NOMO-1 treated with DMSO at 0.1 percent for 48 hours (cell line): Measurements from ENCODE around the gene DMRTA2.

ENCODE experiments used
- DNase-seq: peaks from one replicate; lab custom pipeline; 2025; ENCODE audit not compliant: unreplicated experiment; lab: John Stamatoyannopoulos, UW

DMRTA2 gene

DNA sequence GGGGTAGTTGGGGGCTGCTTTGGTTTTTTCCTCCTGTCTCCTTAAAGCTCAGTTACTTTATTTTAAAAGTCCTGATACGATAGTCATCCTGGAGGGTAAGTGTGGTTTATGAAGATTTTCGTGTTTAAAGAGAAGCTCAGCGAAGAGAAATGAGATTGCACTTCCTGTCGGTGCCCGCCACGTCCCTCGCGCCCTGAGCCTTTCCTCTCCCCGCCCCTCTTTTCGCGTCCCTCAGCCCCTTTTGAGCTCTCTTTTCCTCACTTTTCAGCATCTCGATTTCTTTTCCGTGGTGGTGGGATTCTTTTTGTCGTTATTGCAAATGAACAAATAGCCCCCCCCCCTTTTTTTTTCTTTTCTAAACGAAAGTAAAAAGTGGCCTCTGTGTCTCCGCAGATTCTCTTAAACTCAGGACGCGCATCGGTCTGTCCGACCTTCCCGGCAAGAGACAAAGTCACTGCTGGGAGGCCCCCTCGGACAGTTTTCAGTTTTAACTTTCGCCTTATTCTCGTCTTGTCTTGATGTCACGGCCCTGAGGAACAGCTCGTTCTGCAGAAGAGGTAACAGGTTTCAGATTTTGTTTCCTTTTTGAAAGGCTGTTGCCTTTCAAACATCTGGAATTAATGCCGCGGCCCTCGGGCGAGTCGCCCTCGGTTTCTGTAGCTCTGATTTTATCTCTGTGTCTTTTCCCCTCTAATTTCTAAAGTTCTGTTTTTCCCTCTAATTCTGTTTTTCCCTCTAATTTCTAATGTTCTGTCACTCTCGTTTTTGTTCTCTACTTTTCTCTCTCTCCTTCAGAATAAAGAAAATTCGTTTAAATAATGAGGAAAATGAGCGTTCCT lies 1.0 kb upstream of the DMRTA2 start:
- DNase-seq = peak; percentile 41

DNA sequence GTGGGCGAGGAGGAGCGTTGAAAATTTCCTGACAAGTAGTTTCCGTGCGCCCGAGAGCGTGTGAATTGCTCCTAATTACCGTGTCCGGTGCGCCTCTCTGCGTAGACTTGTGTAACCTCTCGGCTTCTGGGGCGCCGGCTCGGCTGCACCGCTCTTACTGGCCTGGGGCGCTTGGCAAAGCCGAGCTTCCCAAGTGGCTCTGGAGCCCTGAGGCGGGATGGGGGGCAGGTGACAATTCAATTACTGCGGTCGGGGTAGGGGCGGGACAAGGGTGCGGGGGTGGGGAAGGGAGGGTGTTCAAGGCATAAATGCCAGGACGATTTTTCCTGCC lies 392 bp upstream of the DMRTA2 start:
- peak; percentile 18 for DNase-seq

DNA sequence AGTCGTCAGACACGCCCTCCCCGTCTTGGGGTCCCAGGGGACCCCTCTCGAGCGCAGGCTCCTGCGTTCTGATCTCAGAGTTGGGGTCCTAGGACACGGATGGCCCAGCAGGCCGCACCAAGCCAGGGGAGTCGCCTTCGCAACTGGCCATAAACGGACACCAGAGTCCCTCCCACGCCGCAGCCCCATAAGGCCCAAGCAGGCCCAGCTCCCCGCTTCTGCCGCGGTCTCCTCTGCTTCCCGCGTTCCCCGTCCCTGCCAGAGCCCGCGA lies 633 bp downstream of the DMRTA2 start:
- no peak for DNase-seq

DNA sequence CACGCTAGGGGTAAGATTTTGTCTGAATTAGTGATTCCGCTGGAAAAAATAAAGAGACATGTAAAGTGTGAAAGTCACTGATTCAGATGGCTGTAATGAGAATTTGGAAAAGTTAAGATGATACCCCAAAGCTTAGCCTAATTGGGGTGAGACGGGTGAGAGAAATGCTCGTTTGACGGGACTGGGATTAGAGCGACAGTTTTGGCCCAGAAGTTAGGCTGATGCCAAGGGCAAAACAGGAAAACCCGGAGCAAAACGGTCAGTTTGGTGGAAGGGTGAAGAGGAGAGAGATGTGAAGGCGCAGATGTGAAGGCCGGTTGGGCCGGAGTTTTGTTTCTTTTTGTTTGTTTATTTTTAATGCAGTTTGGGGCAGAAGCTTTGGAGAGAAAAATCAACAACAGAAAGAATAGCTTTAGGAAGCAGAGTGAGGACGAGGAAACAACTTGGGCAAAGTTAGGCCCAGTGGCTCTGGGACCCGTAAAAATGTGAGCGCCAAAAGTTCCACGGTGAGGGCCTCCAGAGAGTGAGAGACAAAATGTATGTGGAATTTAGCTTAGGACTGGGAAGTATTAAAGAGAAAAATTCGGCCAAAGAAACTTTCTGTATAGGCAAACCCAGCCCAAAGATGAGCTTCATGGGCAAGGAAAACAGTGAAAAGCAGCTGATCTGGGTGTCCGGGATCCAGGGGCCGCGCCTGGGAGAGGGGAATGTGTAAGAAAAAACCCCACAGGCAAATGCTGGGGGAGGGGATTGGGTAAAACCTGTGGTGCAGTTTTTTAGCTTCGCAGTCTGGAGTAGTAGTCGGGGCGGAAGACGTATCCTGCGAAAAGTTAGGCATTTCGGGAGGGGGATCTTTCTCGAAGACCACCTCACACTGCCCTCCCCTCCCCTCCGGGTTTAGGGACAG lies 1.2 kb downstream of the DMRTA2 start:
- DNase-seq = no peak

DNA sequence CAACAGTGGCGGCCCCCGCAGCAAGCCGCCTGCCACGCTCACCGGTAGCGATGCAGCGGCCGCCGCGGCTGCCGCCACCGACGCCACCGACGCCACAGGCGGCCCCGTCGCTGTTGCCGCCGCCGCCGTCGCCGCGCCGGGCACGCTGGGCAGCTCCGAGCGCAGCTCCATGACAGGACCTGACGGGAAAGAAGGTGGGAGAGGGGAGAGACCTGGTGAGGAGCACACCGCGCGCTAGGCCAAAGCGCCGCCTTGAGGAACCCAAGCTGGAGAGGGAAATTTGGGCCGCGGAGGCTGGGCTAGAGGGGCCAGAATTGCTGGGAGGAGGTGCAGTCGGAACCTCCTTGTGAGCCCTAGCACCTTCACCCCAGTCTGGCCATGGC lies 1.9 kb downstream of the DMRTA2 start:
- DNase-seq = no peak

DNA sequence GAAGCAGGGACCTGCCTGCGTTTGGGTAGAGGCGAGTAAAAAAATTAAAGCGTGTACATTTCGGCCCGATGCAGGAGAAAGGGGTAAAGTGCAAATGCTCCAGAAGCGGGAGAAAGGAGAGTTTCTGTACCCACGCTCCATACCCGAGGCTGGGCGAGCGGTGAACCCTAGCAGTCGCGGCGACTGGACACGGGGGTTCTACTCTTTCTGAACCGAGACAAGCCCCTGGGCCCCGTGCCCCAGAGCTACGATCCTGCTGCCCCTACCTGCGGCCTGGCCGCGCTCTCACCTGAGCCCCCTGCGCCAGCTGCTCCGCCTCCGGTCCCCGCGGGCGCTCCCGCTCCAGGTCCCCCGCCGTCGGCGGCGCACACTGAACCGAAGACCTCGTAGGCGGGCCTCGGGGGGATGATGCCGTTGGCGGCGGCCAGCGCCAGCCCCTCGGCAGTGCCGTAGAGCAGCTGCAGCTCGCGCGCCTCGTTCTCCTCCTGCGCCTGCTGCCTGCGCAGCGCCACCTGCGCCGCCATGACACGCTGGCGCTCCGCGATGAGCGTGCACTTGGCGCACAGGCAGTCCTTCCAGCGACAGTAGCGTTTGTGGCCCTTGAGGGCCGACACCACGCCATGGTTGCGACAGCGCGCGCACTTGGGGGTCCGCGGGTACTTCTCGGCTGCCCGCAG lies 2.4 kb downstream of the DMRTA2 start:
- DNase-seq = no peak

DNA sequence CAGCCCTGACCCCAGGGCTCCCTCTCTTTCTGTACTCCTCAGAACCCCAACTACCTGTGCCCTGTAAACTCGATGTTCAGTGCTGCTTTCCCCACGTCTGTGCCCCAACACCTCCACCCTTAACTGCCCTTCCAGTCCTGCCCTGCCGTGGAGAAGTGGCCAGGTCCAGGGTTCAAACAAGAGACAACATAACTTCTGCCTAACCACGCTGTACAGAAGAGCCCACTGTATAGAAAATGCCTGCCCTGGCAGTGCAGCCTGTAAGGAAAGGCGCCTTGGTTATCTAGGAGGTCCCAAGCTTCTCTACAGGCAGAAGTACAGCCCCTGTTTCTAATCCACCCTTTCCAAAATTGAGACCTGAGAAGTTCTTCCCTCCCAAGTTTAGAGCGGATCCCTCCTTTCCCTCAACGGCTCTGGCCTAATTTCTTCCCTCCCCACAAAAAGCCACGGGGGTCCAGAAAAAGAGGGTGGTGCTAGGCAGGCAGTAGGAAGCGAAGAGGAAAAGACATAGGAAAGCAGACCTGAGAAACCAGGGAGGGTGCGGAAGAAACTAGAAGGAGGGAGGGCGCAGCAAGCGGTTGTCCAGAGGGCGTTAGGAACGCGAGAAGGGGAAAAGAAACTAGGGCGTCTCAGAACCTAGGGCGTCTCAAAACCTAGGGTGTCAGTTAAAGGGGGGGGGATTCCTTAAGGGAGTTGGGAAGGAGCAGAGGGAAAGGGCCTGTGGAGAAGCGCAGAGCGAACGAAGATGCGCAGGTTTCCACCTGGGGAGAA lies 3.2 kb downstream of the DMRTA2 start:
- no peak for DNase-seq

DNA sequence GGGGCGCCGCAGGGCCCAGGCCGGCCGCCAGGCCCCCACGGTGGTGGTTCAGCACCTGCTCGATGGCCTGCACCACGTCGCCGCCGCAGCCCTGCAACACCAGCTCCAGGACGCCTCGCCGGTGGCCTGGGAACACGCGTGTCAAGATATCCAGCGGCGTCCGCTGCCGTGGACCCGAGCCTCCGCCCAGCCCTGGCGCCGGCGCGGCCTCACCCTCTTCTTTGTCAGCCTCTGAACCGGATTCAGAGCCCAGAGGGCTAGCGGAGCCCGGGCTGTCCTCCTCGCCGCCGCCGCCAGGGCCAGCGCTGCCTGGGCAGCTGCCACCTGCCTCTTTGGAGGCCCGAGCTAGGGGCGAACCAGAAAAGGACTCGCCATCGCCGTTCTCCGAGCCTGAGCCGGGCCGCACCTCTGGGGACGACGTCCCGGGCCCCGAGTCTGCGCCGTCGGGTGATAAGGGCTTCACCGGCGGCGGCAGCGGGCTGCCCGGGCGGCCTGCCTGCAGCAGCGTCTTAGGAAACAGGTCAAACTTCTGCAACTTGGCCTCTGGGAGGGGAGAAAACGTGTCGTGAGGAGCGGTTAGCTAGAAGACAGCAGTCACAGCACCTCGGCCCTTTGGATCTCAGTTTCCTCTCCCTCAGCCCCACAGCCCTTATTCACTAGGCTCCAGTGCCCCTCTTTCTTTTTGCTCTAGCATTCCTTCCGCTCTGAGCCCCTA lies 3.9 kb downstream of the DMRTA2 start:
- DNase-seq = no peak

DNA sequence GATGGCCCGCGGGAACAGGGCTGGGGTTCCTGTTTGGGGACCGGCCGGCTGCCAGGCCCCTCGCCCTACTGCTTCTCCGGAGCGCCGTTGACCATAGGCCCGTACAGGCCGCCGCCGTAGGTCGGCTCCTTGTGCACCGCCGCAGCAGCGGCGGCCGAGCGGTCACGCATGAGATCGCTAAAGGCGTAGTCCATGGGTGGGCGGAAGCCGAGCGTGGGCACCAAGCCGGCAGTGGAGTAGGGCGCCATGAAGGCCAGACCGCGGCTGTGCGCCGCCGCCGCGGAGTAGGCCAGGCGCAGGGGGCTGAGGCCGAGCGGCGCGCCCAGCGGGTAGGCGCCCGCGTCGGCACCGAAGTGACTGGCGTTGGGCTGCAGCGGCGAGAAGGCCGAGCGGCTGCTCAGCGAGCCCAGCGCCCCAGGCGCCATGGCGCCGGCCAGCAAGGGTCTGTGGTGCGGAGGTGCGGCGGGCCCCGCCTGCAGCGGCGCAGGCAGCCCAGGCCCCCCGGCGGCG lies 4.6 kb downstream of the DMRTA2 start:
- DNase-seq = no peak

DNA sequence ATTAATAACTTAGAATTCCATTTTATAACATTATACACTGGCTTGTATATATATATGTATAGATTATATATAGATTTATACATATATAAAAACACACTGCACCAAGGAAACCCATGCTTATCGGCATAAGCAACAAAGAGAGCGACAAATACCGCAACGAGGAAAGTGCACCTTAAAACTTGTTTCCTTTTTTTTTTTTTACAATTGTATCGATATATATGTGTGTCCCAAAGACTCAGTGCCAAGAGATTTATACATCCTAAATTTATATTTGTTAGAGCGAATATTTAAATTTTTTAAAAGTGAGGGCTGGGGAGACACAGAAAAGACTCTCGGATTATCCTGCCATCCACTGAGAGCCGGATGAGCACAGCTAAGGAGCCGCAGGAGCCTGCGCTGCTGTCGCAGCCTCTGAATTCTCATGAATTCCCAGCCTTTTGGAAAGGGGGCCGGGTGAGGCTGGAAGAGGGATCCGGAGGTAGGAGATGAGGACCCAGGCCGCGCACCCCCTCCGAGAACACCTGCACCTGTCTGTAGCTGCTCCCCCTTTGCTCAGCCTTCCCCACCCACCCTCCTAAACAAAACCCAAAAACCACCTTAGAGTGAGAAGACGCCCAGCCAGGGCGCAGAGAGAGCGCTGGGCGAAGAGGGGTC lies 5.2 kb downstream of the DMRTA2 start:
- DNase-seq = no peak

DNA sequence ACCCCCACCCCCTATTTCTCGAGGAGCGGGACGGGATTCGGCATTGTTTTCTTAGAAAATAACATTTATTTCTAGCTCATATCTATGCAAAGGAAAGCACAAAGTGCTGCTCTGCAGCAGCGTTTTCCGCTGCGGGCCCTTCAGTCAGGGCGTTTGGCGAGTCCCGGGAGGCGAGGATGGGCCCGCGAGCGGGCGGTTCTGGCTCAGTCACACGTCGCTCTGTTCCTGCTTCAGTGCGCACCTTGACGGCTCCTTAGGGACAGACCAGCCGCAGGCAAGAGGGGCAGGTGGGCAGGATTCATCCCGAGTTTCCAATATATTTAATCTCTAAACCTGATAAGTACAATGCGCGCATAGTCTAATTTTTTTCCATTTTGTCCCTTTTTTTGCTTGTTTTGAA lies 5.7 kb downstream of the DMRTA2 start:
- no peak for DNase-seq

DNA sequence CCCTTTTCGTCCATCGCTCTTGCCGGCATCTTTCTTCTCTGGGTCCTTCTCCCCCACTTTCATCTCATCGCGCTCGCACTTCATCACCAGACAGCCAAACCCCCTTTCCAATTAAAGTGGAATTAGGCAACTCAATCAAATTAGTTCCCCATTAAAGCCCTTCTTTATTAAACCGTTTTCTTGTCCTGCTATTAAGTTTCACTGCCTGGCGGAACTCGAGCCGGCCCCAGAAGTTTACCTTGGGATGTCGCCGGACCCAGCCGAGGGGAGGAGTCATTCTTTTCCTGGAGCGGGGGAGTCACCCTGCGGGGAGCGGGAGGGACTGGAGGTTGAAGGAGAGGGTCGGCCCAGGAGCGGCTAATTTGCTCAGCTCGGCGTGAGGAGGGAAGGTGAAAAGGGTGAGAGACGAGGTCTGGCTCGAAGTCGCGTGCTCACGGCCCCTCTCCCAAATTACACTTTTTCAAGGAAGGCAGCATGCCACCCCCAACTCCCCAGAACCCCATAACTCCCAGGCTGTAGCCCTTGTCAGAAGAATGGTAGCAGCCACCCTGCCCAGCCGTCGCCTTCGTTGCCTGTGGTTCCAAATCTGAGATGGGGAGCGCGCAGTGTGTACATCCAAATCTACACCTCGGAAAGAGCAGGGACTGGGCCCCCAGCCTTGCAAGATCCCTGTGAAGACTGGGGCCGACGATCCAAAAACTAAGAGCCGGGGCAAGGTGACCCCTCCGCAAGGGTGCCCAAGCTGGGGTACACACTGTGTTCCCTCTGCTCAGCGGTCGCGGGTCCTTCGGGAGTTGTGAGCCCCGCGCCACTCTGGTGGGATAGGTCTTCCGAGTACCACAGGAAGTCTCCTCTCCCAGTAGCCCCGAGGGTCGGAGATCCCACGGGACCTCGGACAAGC lies 6.4 kb downstream of the DMRTA2 start:
- no peak for DNase-seq

DNA sequence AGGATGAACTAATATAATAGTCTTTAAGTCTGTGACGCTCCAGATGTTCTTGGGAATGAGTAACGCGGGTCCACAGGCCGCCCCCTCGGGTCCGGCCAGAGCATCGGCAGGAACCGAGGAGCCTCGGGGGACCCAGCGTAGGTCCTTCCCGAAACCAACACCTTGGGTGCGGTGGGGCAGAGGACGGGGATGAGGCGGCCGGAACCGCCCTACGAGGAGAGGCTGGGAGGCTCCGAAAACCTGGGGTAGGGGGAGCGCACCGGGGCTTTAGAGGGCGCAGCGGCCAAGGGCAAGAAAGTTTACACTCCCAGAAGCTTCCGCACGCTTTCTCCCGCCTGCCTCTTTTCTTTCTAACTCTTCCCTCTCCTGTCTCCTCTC lies 7.1 kb downstream of the DMRTA2 start:
- DNase-seq = no peak

DNA sequence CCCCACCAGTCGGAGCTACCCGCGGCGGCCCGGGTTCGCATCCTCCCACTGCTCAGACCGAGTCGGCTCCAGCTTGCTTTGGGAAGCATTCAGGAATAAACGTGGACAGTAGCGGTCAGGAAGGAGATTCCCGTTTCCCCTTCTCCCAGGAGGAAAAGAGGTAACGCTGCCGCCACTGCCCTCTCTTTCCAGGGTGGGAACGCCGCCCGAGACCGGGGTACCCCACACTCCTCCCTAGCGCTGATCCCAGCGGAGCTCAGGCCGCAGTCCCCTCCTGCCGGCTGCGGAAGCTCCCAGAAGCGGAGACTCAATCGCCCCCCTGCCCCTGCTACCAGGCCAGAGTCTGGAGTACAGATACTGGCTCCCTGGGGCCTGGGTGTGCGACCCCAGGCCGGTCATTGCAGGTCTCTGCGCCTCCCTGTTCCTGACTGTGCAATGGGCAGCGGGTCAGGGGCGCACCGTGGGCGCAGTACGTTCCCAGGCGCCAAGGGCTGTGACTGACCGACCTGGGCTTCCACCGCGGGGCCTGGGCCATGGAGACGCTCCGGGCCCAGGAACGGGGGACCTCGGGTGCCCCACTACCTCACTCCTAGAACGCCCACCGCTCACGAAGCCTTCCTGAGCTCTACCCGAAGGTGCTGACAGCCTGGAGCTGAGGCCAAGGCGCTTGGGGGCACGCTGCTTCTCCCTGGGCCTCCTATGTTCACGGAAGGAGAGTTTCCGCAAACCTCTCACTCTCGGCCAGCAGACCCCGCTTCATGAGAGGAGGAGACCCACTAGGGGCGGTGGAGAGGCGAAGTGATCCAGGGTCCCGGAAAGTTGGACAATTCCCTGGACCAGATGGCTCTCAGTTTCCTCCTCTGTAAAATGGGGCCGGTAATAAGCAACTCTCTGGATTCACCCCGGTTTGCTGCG lies 7.8 kb downstream of the DMRTA2 start:
- DNase-seq = no peak

DNA sequence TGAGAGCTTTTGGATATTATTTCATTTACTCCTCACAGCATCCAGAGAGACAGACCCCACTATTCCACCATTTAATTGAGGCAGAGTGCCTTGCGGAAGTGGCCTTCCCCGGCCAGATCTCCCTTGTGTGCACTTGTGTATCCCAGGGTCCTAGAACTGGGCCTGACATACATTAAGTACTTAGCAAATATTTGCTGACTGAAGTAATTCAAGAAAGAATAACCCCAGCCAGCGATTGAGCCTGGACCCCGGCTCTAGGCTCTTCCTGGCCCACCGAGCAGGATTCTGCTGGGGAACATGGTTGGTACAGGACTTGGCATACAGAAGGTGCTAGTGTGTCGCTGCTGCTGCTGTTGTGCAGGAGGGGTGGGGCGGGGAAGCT lies 8.4 kb downstream of the DMRTA2 start:
- no peak for DNase-seq

DNA sequence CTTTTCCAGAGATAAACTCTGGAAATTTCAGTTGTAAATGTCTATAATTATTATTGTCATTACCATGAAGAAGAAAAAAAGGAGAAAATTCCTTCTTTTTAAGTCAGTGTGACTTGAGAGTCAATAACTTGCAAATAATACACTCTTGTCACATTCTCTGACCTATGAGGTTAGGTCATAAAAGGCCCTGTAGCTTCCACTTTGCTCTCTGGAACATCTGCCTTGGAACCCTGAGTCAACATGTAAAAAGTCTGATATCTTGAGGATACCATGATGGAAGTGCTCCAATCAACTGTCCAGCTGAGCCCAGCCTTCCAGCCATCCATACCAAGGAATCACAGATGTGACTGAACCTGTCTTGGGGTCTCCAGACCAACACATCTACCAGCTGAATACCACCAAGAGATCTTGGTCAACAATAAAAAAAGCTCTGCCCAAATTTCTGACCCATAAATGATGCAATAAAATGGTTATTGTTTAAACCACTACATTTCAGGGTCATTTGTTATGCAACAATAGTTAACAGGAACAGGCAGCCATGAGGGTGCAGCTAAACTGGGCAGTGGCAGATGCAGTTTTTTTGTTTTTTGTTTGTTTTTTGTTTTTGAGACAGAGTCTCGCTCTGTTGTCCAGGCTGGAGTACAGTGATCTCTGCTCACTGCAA lies 10.3 kb downstream of the DMRTA2 start:
- DNase-seq = no peak

DNA sequence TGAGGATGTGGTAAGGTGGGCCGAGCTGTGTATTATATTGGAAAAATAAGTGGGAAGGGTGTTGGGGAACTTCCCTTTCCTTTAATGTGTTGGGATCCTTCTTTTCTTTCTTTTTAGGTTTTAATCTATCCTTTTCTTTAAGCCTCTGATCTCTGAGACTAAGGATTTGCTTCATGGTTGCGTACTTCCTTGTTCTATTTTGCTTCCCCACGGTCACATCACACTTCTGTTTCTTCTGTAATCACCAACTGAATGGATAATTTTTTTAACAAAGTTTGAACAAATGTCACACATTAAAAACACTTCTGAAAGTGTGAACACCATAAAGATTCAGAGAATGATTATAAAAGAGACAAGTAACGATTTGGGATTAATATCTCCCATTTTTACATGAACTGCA lies 17.4 kb downstream of the DMRTA2 start:
- DNase-seq = no peak
